Naive thymus-derived CD4-positive, alpha-beta T cell (primary cell): ENCODE results near the gene CCDC154. TPM values are rescaled to one million over a fixed set of nuclear protein-coding genes. Genes with fewer than 3 reads are reported as not detected.

Experiments used
- ATAC-seq: fragments of 150-1000 bp; cut with Tn5 transposase; 2 replicates; pipeline ENCODE4 v1.10.0; 2021; ENCODE audit warnings: mild to moderate bottlenecking, moderate library complexity
- CTCF ChIA-PET: fragments of 350-600 bp; sonication (Branson Sonifier 250); formaldehyde crosslinking; loops from one replicate; lab custom pipeline; 2021; ENCODE audit warnings: antibody characterized with exemption; lab: Charles Lee
- POLR2A ChIA-PET: fragments of 350-600 bp; sonication (Branson Sonifier 250); formaldehyde crosslinking; loops from one replicate; lab custom pipeline; 2021; ENCODE audit warnings: antibody characterized with exemption, inconsistent platforms; lab: Charles Lee
- DNase-seq, 9 donors: peaks; one replicate each; pipeline versions ENCODE4 v3.0.0 to v3.0.0-alpha.2; 2020 to 2022; ENCODE audit warnings: mixed read lengths in 1 of 9
- H3K27ac ChIP-seq: one replicate; pipeline ENCODE4 v1.7.0; 2013; ENCODE audit warnings: mild to moderate bottlenecking, low read depth, low read length, moderate library complexity
- H3K27me3 ChIP-seq, 2 donors: one replicate each; pipeline ENCODE4 v1.7.0; 2013; ENCODE audit warnings: low read length in 2 of 2, mild to moderate bottlenecking in 2 of 2, moderate library complexity in 2 of 2; ENCODE audit not compliant: control insufficient read depth in 2 of 2, insufficient read depth in 2 of 2
- H3K36me3 ChIP-seq, 3 experiments: 1 replicate in 2 of 3; 2 replicates in 1 of 3; pipeline ENCODE4 v1.7.0; 2013; ENCODE audit warnings: low read length in 3 of 3, mild to moderate bottlenecking in 3 of 3, moderate library complexity in 1 of 3; ENCODE audit not compliant: insufficient read depth in 3 of 3, control insufficient read depth in 2 of 3
- H3K4me1 ChIP-seq, 2 donors: one replicate each; pipeline ENCODE4 v1.7.0; 2013; ENCODE audit warnings: low read length in 2 of 2, mild to moderate bottlenecking in 2 of 2, moderate library complexity in 1 of 2; ENCODE audit not compliant: control insufficient read depth in 2 of 2, insufficient read depth in 2 of 2
- H3K4me3 ChIP-seq: 2 replicates; pipeline ENCODE4 v1.7.0; 2013; ENCODE audit warnings: mild to moderate bottlenecking, low read length
- H3K9me3 ChIP-seq, 3 experiments: 1 replicate in 2 of 3; 2 replicates in 1 of 3; pipeline ENCODE4 v1.7.0; 2013; ENCODE audit warnings: low read length in 3 of 3; ENCODE audit not compliant: control insufficient read depth in 2 of 3
- H3K27ac Mint-ChIP-seq, 9 donors: one replicate each; pipeline ENCODE4 v1.8.0; 2020 to 2022; ENCODE audit warnings: mixed read lengths in 9 of 9, mild to moderate bottlenecking in 8 of 9, moderate library complexity in 5 of 9, inconsistent platforms in 2 of 9
- H3K27me3 Mint-ChIP-seq, 5 donors: one replicate each; pipeline ENCODE4 v1.8.0; 2021 to 2022; ENCODE audit warnings: mixed read lengths in 5 of 5, mild to moderate bottlenecking in 1 of 5
- H3K36me3 Mint-ChIP-seq, 5 donors: one replicate each; pipeline ENCODE4 v1.8.0; 2020 to 2022; ENCODE audit warnings: mixed read lengths in 5 of 5, mild to moderate bottlenecking in 3 of 5, inconsistent platforms in 1 of 5
- H3K4me1 Mint-ChIP-seq, 7 donors: one replicate each; pipeline ENCODE4 v1.8.0; 2020 to 2022; ENCODE audit warnings: mixed read lengths in 7 of 7, mild to moderate bottlenecking in 3 of 7, inconsistent platforms in 1 of 7
- H3K4me3 Mint-ChIP-seq, 10 donors: one replicate each; pipeline ENCODE4 v1.8.0; 2020 to 2022; ENCODE audit warnings: mild to moderate bottlenecking in 10 of 10, mixed read lengths in 10 of 10, moderate library complexity in 6 of 10, inconsistent platforms in 2 of 10
- H3K9me3 Mint-ChIP-seq, 11 donors: one replicate each; pipeline ENCODE4 v1.8.0; 2020 to 2022; ENCODE audit warnings: mixed read lengths in 11 of 11, mild to moderate bottlenecking in 4 of 11, inconsistent platforms in 1 of 11, moderate library complexity in 1 of 11
- intact Hi-C, 2 donors: fragments of 100-400 bp; cut with micrococcal nuclease; formaldehyde crosslinking; loops; one replicate each; pipeline ENCODE4 v1.15.1; 2023
- polyA plus RNA-seq, 2 donors: library from polyadenylated mRNA; unstranded; fragments of 300-500 nt; fragmentation: Illumina TruSeq; gene quantifications; one replicate each; pipeline ENCODE4 v1.2.3, GENCODE V29; 2021
- total RNA-seq, 6 experiments: library from RNA in 5 of 6; stranded (reverse) in 5 of 6; gene quantifications; 1 replicate in 5 of 6; 2 replicates in 1 of 6; pipeline ENCODE4 v1.2.3 and lab custom pipeline; 2021 to 2026

CCDC154 gene
- total and polyA plus RNA-seq, 7 experiments from 2014 or later = 3.6 to 19.1 (median 8.9) TPM; not detected in 2

- Histone ChIP-seq H3K27ac (no peak overlapping the region), H3K36me3 (peaks cover 0 to 86% (median 11%) of the 10 kb centered on the region in 3 experiments), H3K4me3 (no peak overlapping the region), H3K4me1 (no peaks in the 10 kb centered on the region), H3K9me3 (no peaks in the 10 kb centered on the region), H3K27me3 (no peaks in the 10 kb centered on the region)
- ChIA-PET CTCF (no interaction called here), POLR2A (no interaction called here)
- Mint-ChIP-seq H3K27ac (no peak overlapping the region), H3K27me3 (no peaks in the 10 kb centered on the region), H3K4me1 (peaks cover 0 to 6% (median 0%) of the 10 kb centered on the region in 7 donors), H3K9me3 (no peaks in the 10 kb centered on the region), H3K4me3 (no peak overlapping the region), H3K36me3 (peaks cover 0 to 6% (median 0%) of the 10 kb centered on the region in 5 donors)
- ATAC-seq (no peak), DNase-seq (no peak)
- intact Hi-C loops = no loop called here
Observed at GRCh38 chr16:1457489-1458245, 13.3 kb upstream of the CCDC154 start.

- ATAC-seq = no peak
- Mint-ChIP-seq H3K4me3 (no peak overlapping the region), H3K36me3 (peaks cover 0 to 4% (median 0%) of the 10 kb centered on the region in 5 donors), H3K4me1 (peaks cover 0 to 6% (median 0%) of the 10 kb centered on the region in 7 donors), H3K27me3 (no peaks in the 10 kb centered on the region), H3K27ac (no peak overlapping the region), H3K9me3 (no peaks in the 10 kb centered on the region)
- Histone ChIP-seq H3K4me1 (no peaks in the 10 kb centered on the region), H3K27ac (no peak overlapping the region), H3K27me3 (no peaks in the 10 kb centered on the region), H3K9me3 (no peaks in the 10 kb centered on the region), H3K4me3 (no peak overlapping the region), H3K36me3 (peaks cover 0 to 91% (median 11%) of the 10 kb centered on the region in 3 experiments)
- DNase-seq = no peak
- ChIA-PET POLR2A (no interaction called here), CTCF (no interaction called here)
- intact Hi-C loops = no loop called here
Observed at GRCh38 chr16:1456951-1457350, 12.6 kb upstream of the CCDC154 start.

DNA sequence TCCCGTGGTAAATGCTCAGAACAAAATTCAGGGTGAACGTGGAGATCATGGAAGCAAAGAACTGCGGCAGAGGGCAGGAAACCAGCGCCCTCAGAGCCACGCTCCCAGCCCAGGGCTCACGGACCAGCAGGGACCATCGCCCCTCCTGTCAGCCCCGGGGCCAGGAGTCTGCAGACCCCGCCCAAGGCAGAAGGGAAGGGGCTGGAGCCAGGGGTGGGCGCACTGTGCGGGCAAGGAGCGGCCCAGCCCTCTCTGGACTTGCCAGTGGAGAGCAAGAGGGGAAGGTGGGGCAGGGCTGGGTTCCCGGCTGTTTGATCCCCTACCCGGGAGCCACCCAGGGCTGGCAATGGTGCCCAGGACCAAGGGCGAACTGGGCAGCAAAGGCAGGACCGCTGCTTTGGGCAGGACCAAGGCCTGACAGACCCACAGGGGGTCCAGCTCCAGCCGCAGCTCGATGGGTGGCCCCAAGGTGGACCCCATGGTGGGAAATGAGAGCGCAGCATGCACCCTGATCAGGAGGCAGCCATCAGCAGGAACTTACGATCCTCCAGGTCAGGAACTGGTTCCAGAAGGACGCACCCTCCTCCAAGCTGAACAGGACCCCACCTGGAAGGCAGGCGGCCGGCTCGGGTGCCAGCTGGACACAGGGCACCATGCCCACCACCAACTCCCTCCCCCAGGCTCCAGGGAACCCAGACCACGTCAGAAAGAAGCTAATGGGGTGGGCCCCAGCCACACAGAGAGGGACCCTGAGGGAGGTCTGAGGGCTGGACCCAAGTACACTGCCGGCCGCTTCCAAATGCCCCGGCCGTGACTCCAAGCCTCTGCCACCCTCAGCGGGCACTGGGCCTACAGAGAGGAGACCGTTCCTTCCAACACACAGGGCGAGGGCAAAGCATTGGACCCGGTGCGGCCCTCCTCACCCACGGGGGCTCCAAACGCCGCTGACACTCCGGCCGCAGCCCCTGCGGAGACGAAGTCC, 11.1 kb upstream of the CCDC154 start:
- no peak overlapping the region for H3K27ac ChIP-seq
- H3K9me3 ChIP-seq = no peaks in the 10 kb centered on the region
- Mint-ChIP-seq H3K9me3 (no peaks in the 10 kb centered on the region), H3K4me1 (peaks cover 0 to 4% (median 0%) of the 10 kb centered on the region in 7 donors), H3K27me3 (no peaks in the 10 kb centered on the region), H3K27ac (no peak overlapping the region), H3K4me3 (no peak overlapping the region), H3K36me3 (peaks cover 0 to 8% (median 0%) of the 10 kb centered on the region in 5 donors)
- no peaks in the 10 kb centered on the region for H3K4me1 ChIP-seq
- ATAC-seq (no peak), DNase-seq (no peak)
- no peaks in the 10 kb centered on the region for H3K27me3 ChIP-seq
- no peak overlapping the region for H3K4me3 ChIP-seq
- POLR2A ChIA-PET = no interaction called here
- H3K36me3 ChIP-seq = peaks cover 0 to 91% (median 11%) of the 10 kb centered on the region in 3 experiments
- CTCF ChIA-PET = no interaction called here
- intact Hi-C loops = no loop called here

DNA sequence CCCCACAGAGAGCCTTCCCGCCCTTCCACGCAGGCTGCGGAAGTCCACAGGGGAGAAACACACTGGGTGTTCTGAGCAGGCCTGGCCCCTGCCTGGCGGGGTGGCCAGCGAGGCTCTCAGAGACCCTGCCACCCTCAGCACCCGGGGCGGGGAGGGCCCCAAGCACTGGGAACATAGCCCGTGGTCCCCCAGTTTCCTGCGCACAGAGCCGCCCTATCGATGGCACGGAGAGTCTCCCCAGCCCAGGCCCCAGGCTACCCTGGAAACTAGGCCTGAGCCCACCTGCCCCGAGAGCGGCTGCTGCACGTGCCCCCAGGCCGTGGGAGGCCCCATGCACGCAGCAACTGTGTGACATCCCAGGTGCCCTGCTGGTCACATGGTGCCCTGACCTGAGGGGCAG, 10.2 kb upstream of the CCDC154 start:
- peaks cover 0 to 91% (median 4%) of the 10 kb centered on the region in 3 experiments for H3K36me3 ChIP-seq
- POLR2A ChIA-PET = interaction anchor here (0.6 to 0.7 kb wide), 2 partner anchors 47 to 61 kb away, joined by 3 to 4 read pairs; no protein-coding TSS in a partner anchor
- CTCF ChIA-PET = no interaction called here
- ATAC-seq = no peak
- H3K4me3 Mint-ChIP-seq = no peak overlapping the region
- H3K4me1 ChIP-seq = no peaks in the 10 kb centered on the region
- peaks cover 0 to 2% (median 0%) of the 10 kb centered on the region in 7 donors for H3K4me1 Mint-ChIP-seq
- no peaks in the 10 kb centered on the region for H3K27me3 ChIP-seq
- H3K9me3 Mint-ChIP-seq = no peaks in the 10 kb centered on the region
- no peak overlapping the region for H3K27ac ChIP-seq
- H3K36me3 Mint-ChIP-seq = peaks cover 0 to 8% (median 2%) of the 10 kb centered on the region in 5 donors
- intact Hi-C loops = no loop called here
- H3K4me3 ChIP-seq = no peak overlapping the region
- H3K27ac Mint-ChIP-seq = no peak overlapping the region
- no peaks in the 10 kb centered on the region for H3K27me3 Mint-ChIP-seq
- DNase-seq = no peak
- H3K9me3 ChIP-seq = no peaks in the 10 kb centered on the region

DNA sequence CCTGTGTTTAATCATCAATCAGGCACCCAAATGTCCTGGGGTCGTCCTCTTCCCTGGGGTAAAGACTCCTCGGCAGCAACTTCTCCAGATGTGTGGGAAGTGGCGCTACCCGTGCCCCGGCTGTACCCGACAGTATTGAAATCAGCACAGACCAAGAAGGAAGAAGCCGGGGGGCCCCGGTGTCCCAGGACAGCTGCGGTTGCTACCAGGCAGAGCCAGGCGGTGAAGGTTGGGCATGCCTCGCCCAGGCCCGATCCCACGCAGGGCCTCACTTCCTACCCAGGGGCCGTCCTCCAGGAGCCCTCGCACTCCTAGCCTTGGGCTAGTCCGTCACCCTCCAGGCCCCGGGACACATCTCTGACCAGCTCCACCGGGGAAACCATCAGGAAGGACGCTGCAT, 9.0 kb upstream of the CCDC154 start:
- no peak overlapping the region for H3K27ac ChIP-seq
- H3K4me1 ChIP-seq = no peaks in the 10 kb centered on the region
- ChIA-PET CTCF (no interaction called here), POLR2A (no interaction called here)
- Mint-ChIP-seq H3K9me3 (no peaks in the 10 kb centered on the region), H3K27me3 (no peaks in the 10 kb centered on the region), H3K4me3 (peak overlapping the region in 3 of 10 donors; percentile 35 to 47 (median 45)), H3K36me3 (peaks cover 0 to 8% (median 0%) of the 10 kb centered on the region in 5 donors), H3K27ac (peak overlapping the region in 2 of 9 donors; percentile 31 to 65), H3K4me1 (no peaks in the 10 kb centered on the region)
- H3K9me3 ChIP-seq = no peaks in the 10 kb centered on the region
- H3K27me3 ChIP-seq = no peaks in the 10 kb centered on the region
- no peak for ATAC-seq
- H3K36me3 ChIP-seq = peaks cover 0 to 95% (median 4%) of the 10 kb centered on the region in 3 experiments
- DNase-seq = no peak
- intact Hi-C loops = no loop called here
- no peak overlapping the region for H3K4me3 ChIP-seq

DNA sequence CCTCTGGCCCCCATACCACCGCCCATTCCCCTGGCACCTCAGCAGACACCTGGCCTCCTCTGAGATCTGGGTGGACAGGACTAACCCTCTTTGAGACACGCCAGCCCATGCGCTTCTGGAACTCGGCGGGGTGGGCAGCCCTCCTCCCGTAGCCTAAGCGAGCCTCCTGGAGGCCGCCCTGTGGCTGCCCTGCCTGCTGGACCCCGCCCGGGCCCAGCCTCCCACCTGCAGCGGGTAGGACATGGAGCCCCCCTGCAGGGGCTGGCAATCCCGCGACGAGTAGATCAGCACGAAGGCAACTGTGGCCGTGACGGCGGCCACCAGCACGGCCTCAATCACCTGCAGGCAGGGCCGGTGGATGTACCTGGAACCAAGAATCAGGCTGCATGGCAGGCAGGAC, 8.2 kb upstream of the CCDC154 start:
- no peaks in the 10 kb centered on the region for H3K27me3 ChIP-seq
- no peak overlapping the region for H3K4me3 ChIP-seq
- no peak overlapping the region for H3K27ac Mint-ChIP-seq
- no peak overlapping the region for H3K4me3 Mint-ChIP-seq
- H3K36me3 Mint-ChIP-seq = peaks cover 0 to 8% (median 0%) of the 10 kb centered on the region in 5 donors
- no peaks in the 10 kb centered on the region for H3K9me3 ChIP-seq
- H3K9me3 Mint-ChIP-seq = no peaks in the 10 kb centered on the region
- H3K4me1 ChIP-seq = no peaks in the 10 kb centered on the region
- ATAC-seq (no peak), DNase-seq (no peak)
- no peak overlapping the region for H3K27ac ChIP-seq
- H3K36me3 ChIP-seq = peaks cover 0 to 95% (median 4%) of the 10 kb centered on the region in 3 experiments
- CTCF ChIA-PET = no interaction called here
- POLR2A ChIA-PET = no interaction called here
- no peaks in the 10 kb centered on the region for H3K27me3 Mint-ChIP-seq
- H3K4me1 Mint-ChIP-seq = no peaks in the 10 kb centered on the region
- intact Hi-C loops = no loop called here
